WERI-Rb-1 (cell line): Measurements from ENCODE around the gene VRK3.

Experiments used
- DNase-seq: peaks from one replicate; pipeline ENCODE4 v3.0.0-alpha.2; 2020
- H3K27ac ChIP-seq: fragments of 250-450 bp; sonication (Bioruptor Pico); 2 replicates; pipeline ENCODE4 v1.5.1; 2020; ENCODE audit warnings: mild to moderate bottlenecking, moderate library complexity
- H3K27me3 ChIP-seq: fragments of 250-450 bp; sonication (Bioruptor Pico); 2 replicates; pipeline ENCODE4 v1.5.1; 2021; ENCODE audit warnings: mild to moderate bottlenecking, low read depth, moderate library complexity; ENCODE audit not compliant: insufficient read depth, severe bottlenecking
- H3K36me3 ChIP-seq: fragments of 250-450 bp; sonication (Bioruptor Pico); 2 replicates; pipeline ENCODE4 v1.5.1; 2020; ENCODE audit warnings: mild to moderate bottlenecking, moderate library complexity
- H3K4me3 ChIP-seq: 2 replicates; pipeline ENCODE4 v1.5.1; 2011; ENCODE audit warnings: low read depth, mild to moderate bottlenecking, control low read depth, low read length
- H3K9me3 ChIP-seq: fragments of 250-450 bp; sonication (Bioruptor Pico); 2 replicates; pipeline ENCODE4 v1.5.1; 2021; ENCODE audit warnings: mild to moderate bottlenecking, moderate library complexity; ENCODE audit not compliant: severe bottlenecking
- TF ChIP-seq, protein P1 (sequence below): IDR thresholded peaks from 2 replicates; pipeline ENCODE4 v1.5.1; 2011; ENCODE audit warnings: low read depth, mild to moderate bottlenecking, control low read depth, inconsistent platforms, low read length

The VRK3 gene

DNA sequence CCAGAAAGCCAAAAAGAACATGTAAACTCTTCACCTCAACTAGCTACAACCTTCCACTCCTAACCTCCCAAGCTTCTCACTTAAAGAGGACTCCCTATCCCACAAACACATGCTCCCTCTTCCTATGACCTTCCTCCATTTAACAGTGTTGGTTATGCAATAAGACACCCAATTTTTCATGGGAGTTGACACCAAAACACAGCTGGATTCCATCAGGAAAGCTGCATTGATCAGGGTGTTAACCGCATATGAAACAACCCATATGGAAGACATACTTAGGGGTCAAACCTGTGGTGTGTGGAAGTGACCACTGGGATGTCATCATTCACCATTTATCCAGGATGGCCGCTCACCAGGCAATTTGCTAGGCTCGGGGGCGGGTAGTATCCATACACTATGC lies 22.5 kb upstream of the VRK3 start:
- Histone ChIP-seq H3K9me3 (peaks cover 25% of the 10 kb centered on the region), H3K27ac (no peak overlapping the region), H3K27me3 (peaks cover 3% of the 10 kb centered on the region), H3K36me3 (peaks cover 55% of the 10 kb centered on the region), H3K4me3 (no peak overlapping the region)
- no peak for DNase-seq
- TF ChIP-seq, protein P1, sequence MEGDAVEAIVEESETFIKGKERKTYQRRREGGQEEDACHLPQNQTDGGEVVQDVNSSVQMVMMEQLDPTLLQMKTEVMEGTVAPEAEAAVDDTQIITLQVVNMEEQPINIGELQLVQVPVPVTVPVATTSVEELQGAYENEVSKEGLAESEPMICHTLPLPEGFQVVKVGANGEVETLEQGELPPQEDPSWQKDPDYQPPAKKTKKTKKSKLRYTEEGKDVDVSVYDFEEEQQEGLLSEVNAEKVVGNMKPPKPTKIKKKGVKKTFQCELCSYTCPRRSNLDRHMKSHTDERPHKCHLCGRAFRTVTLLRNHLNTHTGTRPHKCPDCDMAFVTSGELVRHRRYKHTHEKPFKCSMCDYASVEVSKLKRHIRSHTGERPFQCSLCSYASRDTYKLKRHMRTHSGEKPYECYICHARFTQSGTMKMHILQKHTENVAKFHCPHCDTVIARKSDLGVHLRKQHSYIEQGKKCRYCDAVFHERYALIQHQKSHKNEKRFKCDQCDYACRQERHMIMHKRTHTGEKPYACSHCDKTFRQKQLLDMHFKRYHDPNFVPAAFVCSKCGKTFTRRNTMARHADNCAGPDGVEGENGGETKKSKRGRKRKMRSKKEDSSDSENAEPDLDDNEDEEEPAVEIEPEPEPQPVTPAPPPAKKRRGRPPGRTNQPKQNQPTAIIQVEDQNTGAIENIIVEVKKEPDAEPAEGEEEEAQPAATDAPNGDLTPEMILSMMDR: no peak

DNA sequence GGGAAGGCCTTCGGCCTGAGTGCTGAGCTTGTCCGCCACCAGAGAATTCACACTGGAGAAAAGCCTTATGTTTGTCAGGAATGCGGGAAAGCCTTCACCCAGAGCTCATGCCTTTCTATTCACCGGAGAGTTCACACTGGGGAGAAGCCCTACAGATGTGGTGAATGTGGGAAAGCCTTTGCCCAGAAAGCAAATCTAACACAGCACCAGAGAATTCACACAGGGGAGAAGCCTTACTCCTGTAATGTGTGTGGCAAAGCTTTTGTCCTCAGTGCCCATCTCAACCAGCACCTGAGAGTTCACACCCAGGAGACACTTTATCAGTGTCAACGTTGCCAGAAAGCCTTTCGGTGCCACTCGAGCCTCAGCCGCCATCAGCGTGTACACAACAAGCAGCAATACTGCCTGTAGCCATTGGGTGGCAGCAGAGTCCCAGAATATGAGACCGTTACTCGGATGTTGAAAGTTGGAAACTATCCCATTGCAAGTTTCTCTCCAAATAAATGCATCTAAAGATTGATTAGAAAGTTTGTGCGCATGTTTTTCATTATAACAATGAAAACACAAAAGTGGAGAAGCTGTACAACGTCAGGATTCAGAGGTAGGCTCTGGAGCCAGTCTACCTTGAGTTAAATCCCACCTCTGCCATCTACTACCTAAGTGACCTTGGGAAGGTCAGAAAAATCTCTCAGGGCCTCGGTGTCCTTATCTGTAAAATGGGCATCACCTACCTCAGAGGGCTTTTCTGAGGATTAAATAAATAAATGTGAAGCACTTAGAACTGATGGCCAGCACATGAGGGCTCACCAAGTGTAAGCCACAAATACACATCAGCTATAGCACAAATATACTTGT lies 21.7 kb upstream of the VRK3 start:
- Histone ChIP-seq H3K27ac (no peak overlapping the region), H3K36me3 (peaks cover 63% of the 10 kb centered on the region), H3K4me3 (no peak overlapping the region), H3K27me3 (peaks cover 3% of the 10 kb centered on the region), H3K9me3 (peaks cover 28% of the 10 kb centered on the region)
- peak; percentile 49 for DNase-seq
- TF ChIP-seq, protein P1: peak; percentile 68

DNA sequence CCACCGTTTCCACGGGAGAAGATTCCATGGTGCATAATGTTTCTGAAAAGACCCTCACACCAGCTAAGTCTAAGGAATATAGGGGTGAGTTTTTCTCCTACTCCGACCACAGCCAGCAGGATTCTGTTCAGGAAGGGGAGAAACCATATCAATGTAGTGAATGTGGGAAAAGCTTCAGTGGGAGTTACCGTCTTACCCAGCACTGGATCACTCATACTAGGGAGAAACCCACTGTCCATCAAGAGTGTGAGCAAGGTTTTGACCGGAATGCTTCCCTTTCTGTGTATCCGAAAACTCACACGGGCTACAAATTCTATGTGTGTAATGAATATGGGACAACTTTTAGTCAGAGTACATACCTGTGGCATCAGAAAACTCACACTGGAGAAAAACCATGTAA lies 19.8 kb upstream of the VRK3 start:
- H3K27ac ChIP-seq: no peak overlapping the region
- H3K36me3 ChIP-seq: peaks cover 83% of the 10 kb centered on the region
- H3K4me3 ChIP-seq: no peak overlapping the region
- DNase-seq: no peak
- H3K27me3 ChIP-seq: no peaks in the 10 kb centered on the region
- peaks cover 28% of the 10 kb centered on the region for H3K9me3 ChIP-seq
- TF ChIP-seq, protein P1: no peak

DNA sequence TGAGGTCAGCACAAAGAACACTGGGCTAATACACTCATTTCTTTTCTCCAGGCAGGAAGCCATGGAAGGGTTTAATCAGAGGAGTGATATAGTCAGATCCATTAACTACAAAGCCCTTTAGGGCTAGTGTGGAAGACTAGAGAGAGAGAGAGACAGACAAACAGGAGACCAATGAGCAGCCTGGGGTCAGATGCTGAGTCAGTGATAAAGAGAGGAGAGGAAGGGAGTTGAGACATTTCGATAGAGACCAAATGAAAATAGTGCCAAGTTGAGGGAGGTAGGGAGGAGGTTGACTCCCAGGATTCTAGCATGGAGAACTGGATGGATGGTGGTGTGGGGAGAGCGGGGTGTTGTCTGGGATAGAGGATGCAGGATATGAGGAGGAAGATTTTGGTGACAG lies 18.8 kb upstream of the VRK3 start:
- Histone ChIP-seq H3K27ac (no peak overlapping the region), H3K4me3 (no peak overlapping the region), H3K9me3 (peaks cover 28% of the 10 kb centered on the region), H3K36me3 (peaks cover 92% of the 10 kb centered on the region), H3K27me3 (no peaks in the 10 kb centered on the region)
- TF ChIP-seq, protein P1: no peak
- DNase-seq: no peak

DNA sequence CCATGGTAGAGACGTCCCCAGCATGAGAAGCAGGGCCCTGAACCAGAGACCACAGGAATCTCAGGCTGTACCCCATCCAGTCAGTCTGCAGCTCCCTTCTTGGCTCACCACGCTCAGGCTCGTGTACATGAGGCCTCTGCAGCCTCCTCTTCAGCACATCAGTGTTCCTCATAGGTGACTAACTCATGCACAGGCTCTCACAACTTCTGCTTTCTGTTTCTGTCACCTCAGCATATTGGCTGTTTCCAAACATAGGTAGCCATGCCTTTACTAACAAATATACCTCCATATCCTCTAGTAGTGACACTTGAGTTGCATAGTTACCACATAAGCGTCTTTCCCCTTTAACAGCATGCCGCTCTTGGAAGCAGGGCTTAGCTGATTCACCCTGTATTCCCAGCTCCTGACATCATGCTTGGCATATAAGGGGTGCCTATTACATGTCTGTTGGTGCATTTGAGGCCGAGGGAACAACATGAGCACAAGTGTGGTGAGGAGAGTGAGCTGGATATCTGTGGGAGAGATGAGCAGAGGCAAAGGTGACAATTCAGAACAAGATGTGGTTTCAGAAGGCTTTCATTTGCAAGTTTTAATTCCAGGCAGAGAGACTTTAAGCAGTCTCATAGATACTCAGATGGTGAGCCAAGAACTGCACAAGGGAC lies 17.3 kb upstream of the VRK3 start:
- TF ChIP-seq, protein P1: no peak
- no peak overlapping the region for H3K27ac ChIP-seq
- H3K9me3 ChIP-seq: peaks cover 26% of the 10 kb centered on the region
- no peak overlapping the region for H3K4me3 ChIP-seq
- no peak for DNase-seq
- H3K36me3 ChIP-seq: peaks cover 92% of the 10 kb centered on the region
- H3K27me3 ChIP-seq: no peaks in the 10 kb centered on the region
